ENCODE data around the gene TBC1D12.

DNA sequence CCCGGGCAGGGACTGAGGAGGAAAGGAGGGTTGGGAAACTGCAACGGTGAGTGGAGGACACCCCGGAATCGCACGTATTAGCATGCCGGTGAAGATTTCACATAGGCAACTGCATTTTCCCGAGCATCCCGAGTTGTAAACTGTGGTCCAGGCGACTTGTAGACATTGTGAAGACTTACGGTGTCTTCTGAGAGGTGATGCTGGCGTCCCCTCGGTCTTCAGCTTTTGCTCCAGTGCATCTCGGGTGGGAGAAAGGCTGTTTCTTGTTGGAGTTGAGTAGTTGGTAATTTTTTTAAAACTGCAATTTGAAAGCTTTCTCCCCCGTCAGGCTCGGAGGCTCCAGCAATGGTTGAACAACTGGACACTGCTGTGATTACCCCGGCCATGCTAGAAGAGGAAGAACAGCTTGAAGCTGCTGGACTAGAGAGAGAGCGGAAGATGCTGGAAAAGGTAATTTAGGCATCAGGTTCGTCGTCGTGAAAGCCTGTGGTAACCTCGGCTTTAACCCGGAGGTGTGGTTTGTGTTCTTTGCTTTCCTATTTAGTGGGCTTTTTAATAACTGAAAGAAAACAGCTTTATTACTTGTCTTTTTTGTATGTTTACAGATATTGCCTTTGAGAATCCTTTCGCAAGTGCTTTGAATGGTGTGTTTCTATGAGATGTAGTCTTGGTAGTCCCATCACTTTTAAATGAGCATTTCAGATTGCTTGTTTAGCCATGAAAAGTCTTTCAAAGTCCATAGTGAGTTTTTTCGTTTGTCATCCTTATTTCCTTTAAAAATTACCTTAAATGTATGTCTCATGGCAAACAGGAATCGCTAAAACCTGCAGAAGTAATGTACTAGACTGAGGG, 143.9 kb downstream of the TBC1D12 start:
- TF ChIP-seq POLR2A (IDR thresholded peaks at IDR 0.05): no peak
- TF ChIP-seq, protein P1, sequence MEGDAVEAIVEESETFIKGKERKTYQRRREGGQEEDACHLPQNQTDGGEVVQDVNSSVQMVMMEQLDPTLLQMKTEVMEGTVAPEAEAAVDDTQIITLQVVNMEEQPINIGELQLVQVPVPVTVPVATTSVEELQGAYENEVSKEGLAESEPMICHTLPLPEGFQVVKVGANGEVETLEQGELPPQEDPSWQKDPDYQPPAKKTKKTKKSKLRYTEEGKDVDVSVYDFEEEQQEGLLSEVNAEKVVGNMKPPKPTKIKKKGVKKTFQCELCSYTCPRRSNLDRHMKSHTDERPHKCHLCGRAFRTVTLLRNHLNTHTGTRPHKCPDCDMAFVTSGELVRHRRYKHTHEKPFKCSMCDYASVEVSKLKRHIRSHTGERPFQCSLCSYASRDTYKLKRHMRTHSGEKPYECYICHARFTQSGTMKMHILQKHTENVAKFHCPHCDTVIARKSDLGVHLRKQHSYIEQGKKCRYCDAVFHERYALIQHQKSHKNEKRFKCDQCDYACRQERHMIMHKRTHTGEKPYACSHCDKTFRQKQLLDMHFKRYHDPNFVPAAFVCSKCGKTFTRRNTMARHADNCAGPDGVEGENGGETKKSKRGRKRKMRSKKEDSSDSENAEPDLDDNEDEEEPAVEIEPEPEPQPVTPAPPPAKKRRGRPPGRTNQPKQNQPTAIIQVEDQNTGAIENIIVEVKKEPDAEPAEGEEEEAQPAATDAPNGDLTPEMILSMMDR (IDR thresholded peaks at IDR 0.05): no peak
- TF ChIP-seq POLR2AphosphoS5 (IDR thresholded peaks at IDR 0.05): no peak
- TF ChIP-seq EP300 (IDR thresholded peaks at IDR 0.05): no peak

Data from suprapubic skin (tissue), 4 donors.